Cortex of kidney (tissue), 1 donor: ENCODE results near the gene SPPL2C.

ENCODE experiments used
- DNase-seq: peaks from one replicate; lab custom pipeline; 2025; lab: John Stamatoyannopoulos, UW

SPPL2C gene

GRCh38 chr17:45828582-45829133, 16.0 kb upstream of the SPPL2C start:
- DNase-seq, result no peak

- no peak for DNase-seq
Observed at GRCh38 chr17:45833920-45834319, 10.8 kb upstream of the SPPL2C start.

GRCh38 chr17:45834471-45835396, 9.9 kb upstream of the SPPL2C start:
- DNase-seq, result no peak

GRCh38 chr17:45835481-45835880, 9.2 kb upstream of the SPPL2C start:
- DNase-seq, result no peak

- no peak for DNase-seq
Observed at GRCh38 chr17:45836047-45837044, 8.3 kb upstream of the SPPL2C start.

GRCh38 chr17:45837187-45837586, 7.5 kb upstream of the SPPL2C start:
- no peak for DNase-seq

GRCh38 chr17:45837603-45838002, 7.1 kb upstream of the SPPL2C start:
- DNase-seq, result no peak

- DNase-seq, result no peak
Observed at GRCh38 chr17:45838751-45839295, 5.9 kb upstream of the SPPL2C start.

- no peak for DNase-seq
Observed at GRCh38 chr17:45839442-45839841, 5.2 kb upstream of the SPPL2C start.

GRCh38 chr17:45841186-45841585, 3.5 kb upstream of the SPPL2C start:
- DNase-seq, result no peak

- no peak for DNase-seq
Observed at GRCh38 chr17:45841883-45842525, 2.7 kb upstream of the SPPL2C start.

- DNase-seq, result no peak
Observed at GRCh38 chr17:45843722-45844121, 959 bp upstream of the SPPL2C start.

GRCh38 chr17:45845376-45846185, 900 bp downstream of the SPPL2C start:
- no peak for DNase-seq

GRCh38 chr17:45846223-45846622, 1.5 kb downstream of the SPPL2C start:
- no peak for DNase-seq

- no peak for DNase-seq
Observed at GRCh38 chr17:45846646-45847045, 2.0 kb downstream of the SPPL2C start.

- no peak for DNase-seq
Observed at GRCh38 chr17:45847101-45847500, 2.4 kb downstream of the SPPL2C start.

- DNase-seq, result no peak
Observed at GRCh38 chr17:45847747-45848146, 3.1 kb downstream of the SPPL2C start.

- DNase-seq, result no peak
Observed at GRCh38 chr17:45848405-45848804, 3.7 kb downstream of the SPPL2C start.

- no peak for DNase-seq
Observed at GRCh38 chr17:45848868-45849535, 4.3 kb downstream of the SPPL2C start.

- DNase-seq, result no peak
Observed at GRCh38 chr17:45849536-45849990, 4.9 kb downstream of the SPPL2C start.
